ENCODE measurements around the gene AP1B1.

The AP1B1 gene

DNA sequence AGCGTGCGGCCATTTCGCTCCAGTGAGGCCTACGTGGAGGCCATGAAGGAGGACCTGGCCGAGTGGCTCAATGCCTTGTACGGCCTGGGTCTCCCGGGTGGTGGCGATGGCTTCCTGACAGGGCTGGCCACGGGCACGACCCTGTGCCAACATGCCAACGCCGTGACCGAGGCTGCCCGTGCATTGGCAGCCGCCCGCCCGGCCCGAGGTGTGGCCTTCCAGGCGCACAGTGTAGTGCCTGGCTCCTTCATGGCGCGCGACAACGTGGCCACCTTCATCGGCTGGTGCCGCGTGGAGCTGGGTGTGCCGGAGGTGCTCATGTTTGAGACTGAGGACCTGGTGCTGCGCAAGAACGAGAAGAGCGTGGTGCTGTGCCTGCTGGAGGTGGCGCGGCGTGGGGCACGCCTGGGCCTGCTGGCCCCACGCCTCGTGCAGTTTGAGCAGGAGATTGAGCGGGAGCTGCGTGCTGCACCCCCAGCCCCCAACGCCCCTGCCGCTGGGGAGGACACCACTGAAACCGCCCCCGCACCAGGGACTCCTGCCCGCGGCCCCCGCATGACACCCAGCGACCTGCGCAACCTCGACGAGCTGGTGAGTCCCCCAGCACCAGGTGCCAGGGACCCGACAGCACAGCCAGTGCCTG, 80.1 kb downstream of the AP1B1 start:
- H3K27me3 ChIP-seq (ENCODE audit: insufficient read depth, poor library complexity, severe bottlenecking): peaks cover 2% of the 10 kb centered on the region
- no peak overlapping the region for H3K4me3 ChIP-seq (ENCODE audit: severe bottlenecking)
- DNase-seq (ENCODE audit: low spot score) (peak; percentile 64), ATAC-seq (ENCODE audit: low read depth) (no peak)
- no peaks in the 10 kb centered on the region for H3K36me3 ChIP-seq (ENCODE audit: low read depth)
- peak overlapping the region; percentile 76 for H3K27ac ChIP-seq (ENCODE audit: poor library complexity, severe bottlenecking)
- no peaks in the 10 kb centered on the region for H3K9me3 ChIP-seq (ENCODE audit: severe bottlenecking)
- TF ChIP-seq, protein P1, sequence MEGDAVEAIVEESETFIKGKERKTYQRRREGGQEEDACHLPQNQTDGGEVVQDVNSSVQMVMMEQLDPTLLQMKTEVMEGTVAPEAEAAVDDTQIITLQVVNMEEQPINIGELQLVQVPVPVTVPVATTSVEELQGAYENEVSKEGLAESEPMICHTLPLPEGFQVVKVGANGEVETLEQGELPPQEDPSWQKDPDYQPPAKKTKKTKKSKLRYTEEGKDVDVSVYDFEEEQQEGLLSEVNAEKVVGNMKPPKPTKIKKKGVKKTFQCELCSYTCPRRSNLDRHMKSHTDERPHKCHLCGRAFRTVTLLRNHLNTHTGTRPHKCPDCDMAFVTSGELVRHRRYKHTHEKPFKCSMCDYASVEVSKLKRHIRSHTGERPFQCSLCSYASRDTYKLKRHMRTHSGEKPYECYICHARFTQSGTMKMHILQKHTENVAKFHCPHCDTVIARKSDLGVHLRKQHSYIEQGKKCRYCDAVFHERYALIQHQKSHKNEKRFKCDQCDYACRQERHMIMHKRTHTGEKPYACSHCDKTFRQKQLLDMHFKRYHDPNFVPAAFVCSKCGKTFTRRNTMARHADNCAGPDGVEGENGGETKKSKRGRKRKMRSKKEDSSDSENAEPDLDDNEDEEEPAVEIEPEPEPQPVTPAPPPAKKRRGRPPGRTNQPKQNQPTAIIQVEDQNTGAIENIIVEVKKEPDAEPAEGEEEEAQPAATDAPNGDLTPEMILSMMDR (IDR thresholded peaks at IDR 0.05; ENCODE audit: poor library complexity, severe bottlenecking): no peak
- peaks cover 22% of the 10 kb centered on the region for H3K4me1 ChIP-seq (ENCODE audit: insufficient read depth, poor library complexity, severe bottlenecking)

DNA sequence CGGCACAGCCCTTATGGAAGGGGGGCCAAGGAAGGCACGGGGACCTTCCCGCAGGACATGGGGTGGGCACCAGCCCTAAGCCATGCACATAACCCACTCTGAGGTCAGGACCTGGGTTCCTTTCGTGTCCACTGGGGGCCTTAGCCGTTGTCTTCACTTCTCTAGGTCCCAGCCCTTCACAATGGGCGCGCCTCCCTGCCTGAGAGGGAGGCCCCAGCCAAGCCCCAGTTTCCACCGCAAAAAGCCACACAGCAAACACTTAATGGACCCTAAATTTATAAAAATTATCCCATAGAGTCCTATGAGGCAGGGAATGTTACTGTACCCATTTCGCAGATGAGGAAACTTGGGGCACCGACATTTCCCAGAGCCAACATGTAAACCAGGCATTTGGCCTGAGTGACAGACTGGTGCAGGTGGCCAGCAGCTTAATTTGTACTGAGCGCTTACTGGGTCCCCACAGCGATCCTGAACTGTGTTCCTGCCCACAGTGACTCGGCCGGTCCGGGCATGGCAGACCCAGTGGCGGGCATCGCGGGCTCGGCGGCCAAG, 80.7 kb downstream of the AP1B1 start:
- H3K27me3 ChIP-seq (ENCODE audit: insufficient read depth, poor library complexity, severe bottlenecking): no peaks in the 10 kb centered on the region
- peaks cover 22% of the 10 kb centered on the region for H3K4me1 ChIP-seq (ENCODE audit: insufficient read depth, poor library complexity, severe bottlenecking)
- H3K36me3 ChIP-seq (ENCODE audit: low read depth): no peaks in the 10 kb centered on the region
- no peaks in the 10 kb centered on the region for H3K9me3 ChIP-seq (ENCODE audit: severe bottlenecking)
- DNase-seq (ENCODE audit: low spot score) (no peak), ATAC-seq (ENCODE audit: low read depth) (no peak)
- TF ChIP-seq, protein P1 (IDR thresholded peaks at IDR 0.05; ENCODE audit: poor library complexity, severe bottlenecking): no peak
- peak overlapping the region; percentile 76 for H3K27ac ChIP-seq (ENCODE audit: poor library complexity, severe bottlenecking)
- H3K4me3 ChIP-seq (ENCODE audit: severe bottlenecking): peak overlapping the region; percentile 60

DNA sequence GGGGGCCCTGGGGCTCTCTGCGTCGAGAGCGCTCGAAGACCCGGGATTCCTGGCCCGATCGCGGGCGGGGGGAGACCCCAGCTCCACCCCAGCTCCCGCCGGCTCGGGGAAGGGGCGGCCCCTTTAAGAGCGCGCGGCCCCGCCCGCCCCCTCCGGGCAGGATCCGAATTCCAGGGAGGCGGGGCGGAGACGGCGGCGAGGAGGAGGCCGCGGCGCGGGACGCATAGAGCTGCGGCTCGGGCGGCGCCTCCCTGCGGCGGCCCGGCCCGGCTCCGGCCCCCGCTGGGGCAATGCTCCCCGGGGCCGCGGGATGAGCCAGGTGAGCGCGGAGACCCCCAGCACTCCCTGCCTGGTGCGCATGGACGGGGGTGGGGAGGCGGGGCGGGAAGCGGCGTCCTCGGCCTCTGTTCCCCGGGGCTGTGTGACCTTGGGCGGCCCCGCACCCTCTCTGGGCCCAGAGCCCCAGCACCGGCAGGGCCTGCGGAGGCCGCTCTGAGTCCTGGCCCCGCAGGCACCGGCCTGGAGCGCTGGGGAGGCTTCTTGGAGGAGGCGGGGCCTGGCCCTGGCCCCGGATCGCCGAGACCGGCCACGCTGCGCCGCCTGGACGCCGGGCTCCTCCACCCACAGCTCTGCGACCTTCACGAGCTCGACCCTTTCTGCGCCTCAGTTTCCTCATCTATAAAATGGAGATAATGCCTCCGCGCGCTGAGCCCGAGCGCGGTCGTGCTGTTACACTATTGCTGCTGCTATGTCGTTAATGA, 81.4 kb downstream of the AP1B1 start:
- peak; percentile 58 for ATAC-seq (ENCODE audit: low read depth)
- H3K4me3 ChIP-seq (ENCODE audit: severe bottlenecking): peak overlapping the region; percentile 60

DNA sequence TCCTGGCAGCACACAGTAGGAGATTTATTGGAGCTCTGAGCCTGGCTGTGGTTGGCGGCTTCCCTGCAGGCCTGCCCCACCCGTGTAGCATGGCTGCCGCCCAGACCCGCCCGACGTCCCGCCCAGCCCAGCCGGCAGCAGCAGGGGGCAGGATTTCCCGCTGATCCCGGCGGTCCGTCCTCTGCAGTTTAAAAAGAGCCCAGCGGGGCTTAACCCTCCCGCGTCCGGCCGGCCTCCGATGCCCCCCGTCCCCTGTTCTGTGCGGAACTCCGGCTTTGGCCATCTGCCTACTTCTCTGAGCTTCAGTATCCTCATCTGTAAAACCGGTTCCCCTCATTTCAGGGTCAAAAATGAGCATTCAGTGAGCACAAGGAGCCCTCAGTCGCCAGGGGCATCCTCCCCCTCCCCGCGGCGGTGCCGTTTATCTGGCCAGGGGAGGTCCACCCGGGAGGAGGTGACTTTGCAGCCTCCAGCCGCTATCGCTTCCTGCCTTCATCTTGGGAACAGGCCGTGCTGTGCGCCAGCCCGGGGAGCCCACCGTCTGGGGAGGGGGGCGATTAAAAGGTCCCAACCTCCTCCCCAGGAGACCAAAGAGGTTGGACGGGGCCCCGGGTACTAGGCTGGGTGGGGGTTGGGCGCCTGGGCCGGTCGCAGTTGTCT, 82.1 kb downstream of the AP1B1 start, which contains the start of gene GAS2L1:
Gene GAS2L1 (plus strand): TSS at position 476 of the 660 bp plus-strand sequence. CDS start 1,456 bp downstream, outside the sequence.
- Histone ChIP-seq H3K4me3 (ENCODE audit: severe bottlenecking) (peak within 1 kb of the TSS; percentile 60), H3K27ac (ENCODE audit: poor library complexity, severe bottlenecking) (peak within 1 kb of the TSS; percentile 76), H3K27me3 (ENCODE audit: insufficient read depth, poor library complexity, severe bottlenecking) (no peaks in the 10 kb centered on the region), H3K36me3 (ENCODE audit: low read depth) (no peaks in the 10 kb centered on the region), H3K9me3 (ENCODE audit: severe bottlenecking) (no peaks in the 10 kb centered on the region), H3K4me1 (ENCODE audit: insufficient read depth, poor library complexity, severe bottlenecking) (peaks cover 22% of the 10 kb centered on the region)
- TF ChIP-seq, protein P1 (IDR thresholded peaks at IDR 0.05; ENCODE audit: poor library complexity, severe bottlenecking): peak; percentile 63
- peak; percentile 52 for ATAC-seq (ENCODE audit: low read depth)
- no peak for DNase-seq (ENCODE audit: low spot score)

More for the DNA sequence above, 81.4 kb downstream of the AP1B1 start:
- peak overlapping the region; percentile 76 for H3K27ac ChIP-seq (ENCODE audit: poor library complexity, severe bottlenecking)
- no peaks in the 10 kb centered on the region for H3K9me3 ChIP-seq (ENCODE audit: severe bottlenecking)
- no peaks in the 10 kb centered on the region for H3K36me3 ChIP-seq (ENCODE audit: low read depth)
- H3K27me3 ChIP-seq (ENCODE audit: insufficient read depth, poor library complexity, severe bottlenecking): no peaks in the 10 kb centered on the region
- TF ChIP-seq, protein P1 (IDR thresholded peaks at IDR 0.05; ENCODE audit: poor library complexity, severe bottlenecking): no peak
- H3K4me1 ChIP-seq (ENCODE audit: insufficient read depth, poor library complexity, severe bottlenecking): peaks cover 22% of the 10 kb centered on the region
- DNase-seq (ENCODE audit: low spot score): no peak
